Thyroid gland (tissue), 4 donors: Measurements from ENCODE around the gene RIBC1. TPM values are rescaled to one million over a fixed set of nuclear protein-coding genes. Genes with fewer than 3 reads are reported as not detected.
A peak's percentile ranks its signal among the peaks of the same experiment; 100 is the strongest.

Experiments
- DNase-seq, 2 donors: peaks; one replicate each; pipeline ENCODE4 v3.0.0-alpha.2; 2019
- H3K27ac ChIP-seq, 3 donors: fragments of 200-600 bp; sonication (generic); 1 replicate in 2 of 3; 2 replicates in 1 of 3; pipeline ENCODE4 v1.5.1; 2016 to 2019; ENCODE audit warnings: mild to moderate bottlenecking in 1 of 3, moderate library complexity in 1 of 3
- H3K27me3 ChIP-seq: fragments of 200-600 bp; sonication (generic); one replicate; pipeline ENCODE4 v1.5.1; 2019
- H3K36me3 ChIP-seq, 2 donors: fragments of 200-600 bp; sonication (generic); one replicate each; pipeline ENCODE4 v1.5.1; 2016 to 2019
- H3K4me1 ChIP-seq, 2 donors: fragments of 200-600 bp; sonication (generic); one replicate each; pipeline ENCODE4 v1.5.1; 2017 to 2019
- H3K4me3 ChIP-seq, 3 donors: fragments of 200-600 bp; sonication (generic); replicated peaks in 1 of 3; 1 replicate in 2 of 3; 2 replicates in 1 of 3; pipeline ENCODE4 v1.5.1; 2016; ENCODE audit warnings: mild to moderate bottlenecking in 1 of 3
- H3K9me3 ChIP-seq: fragments of 200-600 bp; sonication (generic); one replicate; pipeline ENCODE4 v1.5.1; 2017
- POLR2A ChIP-seq, 2 donors: fragments of 450-650 bp; IDR thresholded peaks; one replicate each; pipeline ENCODE4 v1.6.1; 2017; ENCODE audit warnings: antibody characterized with exemption in 2 of 2, mild to moderate bottlenecking in 2 of 2, moderate library complexity in 1 of 2
- WGBS, 2 donors: methylation state at CpG; one replicate each; pipeline ENCODE4 v1.1.5; 2017; 5-methylcytosine and 5-hydroxymethylcytosine counted together
- intact Hi-C: fragments of 100-400 bp; cut with DNase I; formaldehyde crosslinking; loops from one replicate; pipeline ENCODE4 v1.15.1; 2023
- total RNA-seq, 4 donors: library from RNA; depleted of rRNA; stranded (reverse); fragments of >200 nt; gene quantifications; one replicate each; pipeline ENCODE4 v1.2.3, GENCODE V29; 2016
- TF ChIP-seq, protein P1 (sequence below), 6 experiments: fragments of 200-600 bp in 3 of 6; fragments of 450-650 bp in 3 of 6; sonication (generic) in 3 of 6; IDR thresholded peaks; one replicate each; pipeline ENCODE4 v1.5.1; 2016 to 2019; ENCODE audit warnings: antibody characterized with exemption in 6 of 6, mild to moderate bottlenecking in 2 of 6, inconsistent platforms in 1 of 6, moderate library complexity in 1 of 6

Gene RIBC1
- total RNA-seq, 4 donors from 2014 or later: 1.4 to 3.8 (median 3.0) TPM

GRCh38 chrX:53421772-53422085 is 944 bp upstream of the RIBC1 start:
- no peaks in the 10 kb centered on the region for H3K36me3 ChIP-seq
- peak overlapping the region in 2 of 3 donors; percentile 59 to 60 for H3K4me3 ChIP-seq
- H3K9me3 ChIP-seq: no peaks in the 10 kb centered on the region
- intact Hi-C loops: loop anchor here (10.0 kb wide), 1 partner anchor 197 kb away; the partner anchor contains the start of gene KDM5C
- no peak for TF ChIP-seq POLR2A (IDR thresholded peaks at IDR 0.05)
- TF ChIP-seq, protein P1, sequence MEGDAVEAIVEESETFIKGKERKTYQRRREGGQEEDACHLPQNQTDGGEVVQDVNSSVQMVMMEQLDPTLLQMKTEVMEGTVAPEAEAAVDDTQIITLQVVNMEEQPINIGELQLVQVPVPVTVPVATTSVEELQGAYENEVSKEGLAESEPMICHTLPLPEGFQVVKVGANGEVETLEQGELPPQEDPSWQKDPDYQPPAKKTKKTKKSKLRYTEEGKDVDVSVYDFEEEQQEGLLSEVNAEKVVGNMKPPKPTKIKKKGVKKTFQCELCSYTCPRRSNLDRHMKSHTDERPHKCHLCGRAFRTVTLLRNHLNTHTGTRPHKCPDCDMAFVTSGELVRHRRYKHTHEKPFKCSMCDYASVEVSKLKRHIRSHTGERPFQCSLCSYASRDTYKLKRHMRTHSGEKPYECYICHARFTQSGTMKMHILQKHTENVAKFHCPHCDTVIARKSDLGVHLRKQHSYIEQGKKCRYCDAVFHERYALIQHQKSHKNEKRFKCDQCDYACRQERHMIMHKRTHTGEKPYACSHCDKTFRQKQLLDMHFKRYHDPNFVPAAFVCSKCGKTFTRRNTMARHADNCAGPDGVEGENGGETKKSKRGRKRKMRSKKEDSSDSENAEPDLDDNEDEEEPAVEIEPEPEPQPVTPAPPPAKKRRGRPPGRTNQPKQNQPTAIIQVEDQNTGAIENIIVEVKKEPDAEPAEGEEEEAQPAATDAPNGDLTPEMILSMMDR (IDR thresholded peaks at IDR 0.05): no peak
- no peak for DNase-seq
- peaks cover 8 to 20% of the 10 kb centered on the region in 2 donors for H3K4me1 ChIP-seq
- peak overlapping the region; percentile 78 to 87 (median 78) for H3K27ac ChIP-seq
- no peaks in the 10 kb centered on the region for H3K27me3 ChIP-seq
- WGBS, 2 donors: 0 to 1% methylated on average over 10 to 12 of the region's 15 CpGs

GRCh38 chrX:53422086-53422860 is 400 bp upstream of the RIBC1 start, which contains the start of gene SMC1A:
Gene SMC1A, minus strand, starts transcription at chrX:53422654. Its CDS starts 54 bp downstream, at chrX:53422600.
- Histone ChIP-seq H3K36me3 (no peaks in the 10 kb centered on the region), H3K9me3 (no peaks in the 10 kb centered on the region), H3K27ac (peak within 1 kb of the TSS; percentile 78 to 87 (median 78)), H3K27me3 (no peaks in the 10 kb centered on the region), H3K4me1 (peaks cover 8 to 20% of the 10 kb centered on the region in 2 donors), H3K4me3 (peak within 1 kb of the TSS in 2 of 3 donors; percentile 59 to 60)
- intact Hi-C loops: loop anchor here (10.0 kb wide), 1 partner anchor 197 kb away; the partner anchor contains the start of gene KDM5C
- TF ChIP-seq, protein P1 (IDR thresholded peaks at IDR 0.05): no peak
- TF ChIP-seq POLR2A (IDR thresholded peaks at IDR 0.05): peak in 1 of 2 donors; percentile 70
- peak; percentile 96 to 97 for DNase-seq
- WGBS, 2 donors: no CpG with 5 or more reads among the region's 75 CpGs

- H3K27ac ChIP-seq: no peak overlapping the region
- 88 to 100% methylated on average over 1 to 8 of the region's 8 CpGs for WGBS, 2 donors
- H3K4me3 ChIP-seq: no peak overlapping the region
- TF ChIP-seq, protein P1 (IDR thresholded peaks at IDR 0.05): no peak
- no peak for TF ChIP-seq POLR2A (IDR thresholded peaks at IDR 0.05)
- no peaks in the 10 kb centered on the region for H3K27me3 ChIP-seq
- no peak for DNase-seq
- no peaks in the 10 kb centered on the region for H3K9me3 ChIP-seq
- intact Hi-C loops: loop anchor here (10.0 kb wide), 1 partner anchor 205 kb away; the partner anchor contains the start of gene KDM5C
- H3K36me3 ChIP-seq: peaks cover 0 to 8% of the 10 kb centered on the region in 2 donors
- H3K4me1 ChIP-seq: peaks cover 0 to 2% of the 10 kb centered on the region in 2 donors
Measured at GRCh38 chrX:53429755-53430154, 7.1 kb downstream of the RIBC1 start.

DNA sequence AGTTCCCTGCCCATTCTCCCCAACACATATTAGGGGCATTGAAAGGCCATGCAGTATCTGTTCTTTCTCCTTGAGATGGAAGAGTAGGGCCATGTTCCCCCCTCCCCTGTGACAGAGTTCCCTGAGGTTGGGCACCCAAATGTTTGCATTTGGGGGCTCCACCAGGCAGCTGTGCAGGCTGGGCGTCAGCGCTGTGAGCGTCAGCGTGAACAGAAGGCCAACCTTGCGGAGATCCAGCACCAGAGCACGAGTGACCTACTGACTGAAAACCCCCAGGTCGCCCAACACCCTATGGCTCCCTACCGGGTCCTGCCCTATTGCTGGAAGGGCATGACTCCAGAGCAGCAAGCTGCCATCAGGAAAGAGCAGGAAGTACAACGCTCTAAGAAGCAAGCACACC is 7.6 kb downstream of the RIBC1 start:
- WGBS, 2 donors: 83 to 90% methylated on average over 1 to 2 of the region's 9 CpGs
- Histone ChIP-seq H3K9me3 (no peaks in the 10 kb centered on the region), H3K4me3 (no peak overlapping the region), H3K36me3 (peaks cover 0 to 8% of the 10 kb centered on the region in 2 donors), H3K4me1 (peaks cover 0 to 4% of the 10 kb centered on the region in 2 donors), H3K27me3 (no peaks in the 10 kb centered on the region), H3K27ac (no peak overlapping the region)
- no peak for DNase-seq
- TF ChIP-seq, protein P1 (IDR thresholded peaks at IDR 0.05): no peak
- no peak for TF ChIP-seq POLR2A (IDR thresholded peaks at IDR 0.05)
- intact Hi-C loops: no loop called here
